Mononuclear cell (primary cell): Measurements from ENCODE around the gene RAD51B. TPM values are rescaled to one million over a fixed set of nuclear protein-coding genes. Genes with fewer than 3 reads are reported as not detected.

Experiments used
- H3K27me3 ChIP-seq: 2 replicates; pipeline ENCODE4 v1.6.0; 2011; ENCODE audit warnings: low read length, control low read depth; ENCODE audit not compliant: insufficient read depth
- H3K4me1 ChIP-seq: 2 replicates; pipeline ENCODE4 v1.5.1; 2011; ENCODE audit warnings: mild to moderate bottlenecking, low read length, control low read depth; ENCODE audit not compliant: insufficient read depth
- H3K4me3 ChIP-seq: 2 replicates; pipeline ENCODE4 v1.5.1; 2011; ENCODE audit warnings: mild to moderate bottlenecking, low read length, moderate library complexity
- H3K9me3 ChIP-seq: 2 replicates; pipeline ENCODE4 v1.5.1; 2011; ENCODE audit warnings: low read depth, mild to moderate bottlenecking, control low read depth, low read length
- total RNA-seq: library from RNA; depleted of rRNA; stranded (reverse); fragments of >200 nt; gene quantifications from one replicate; pipeline ENCODE4 v1.2.3, GENCODE V29; 2012

The RAD51B gene
- total RNA-seq, 1 donor, result 21.4 TPM

GRCh38 chr14:68610251-68610793, 790.7 kb downstream of the RAD51B start:
- Histone ChIP-seq H3K4me3 (no peak overlapping the region), H3K9me3 (peaks cover 11% of the 10 kb centered on the region), H3K4me1 (peaks cover 38% of the 10 kb centered on the region), H3K27me3 (no peaks in the 10 kb centered on the region)

- Histone ChIP-seq H3K27me3 (no peaks in the 10 kb centered on the region), H3K4me1 (peaks cover 35% of the 10 kb centered on the region), H3K9me3 (peaks cover 23% of the 10 kb centered on the region), H3K4me3 (no peak overlapping the region)
Observed at GRCh38 chr14:68611599-68611998, 792.0 kb downstream of the RAD51B start.

GRCh38 chr14:68612049-68612448, 792.5 kb downstream of the RAD51B start:
- Histone ChIP-seq H3K27me3 (no peaks in the 10 kb centered on the region), H3K4me3 (no peak overlapping the region), H3K9me3 (peaks cover 27% of the 10 kb centered on the region), H3K4me1 (peaks cover 31% of the 10 kb centered on the region)

DNA sequence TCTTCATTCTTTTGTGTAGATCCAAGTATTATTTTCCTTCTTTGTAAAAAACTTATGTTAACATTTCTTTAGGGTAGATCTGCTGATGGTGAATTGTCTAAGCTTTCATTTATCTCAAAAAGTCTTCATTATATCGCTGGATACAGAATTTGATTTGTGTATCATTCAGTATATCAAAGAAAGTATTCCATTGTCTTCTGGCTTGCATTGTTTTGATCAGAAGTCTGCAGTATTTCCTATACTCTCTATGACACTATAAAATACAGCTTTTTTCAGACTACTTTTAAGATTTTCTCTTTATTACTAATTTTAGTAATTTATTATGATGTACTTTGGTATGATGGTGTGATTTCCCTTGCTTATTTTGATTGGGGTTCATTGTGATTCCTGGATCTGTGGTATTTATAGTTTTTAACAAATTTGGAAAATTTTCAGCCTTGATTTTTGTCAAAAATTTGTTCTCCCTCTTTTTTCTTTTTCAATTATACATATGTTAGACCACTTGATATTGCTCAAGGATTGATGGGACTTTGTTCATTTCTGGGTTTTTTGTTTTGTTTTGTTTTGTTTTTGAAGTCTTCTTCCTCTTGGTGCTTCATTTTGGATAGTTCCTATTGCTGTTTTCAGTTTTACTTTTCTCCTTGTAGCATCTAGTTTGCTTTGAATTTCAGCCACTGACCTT, 796.8 kb downstream of the RAD51B start:
- H3K4me1 ChIP-seq, result peaks cover 4% of the 10 kb centered on the region
- peaks cover 40% of the 10 kb centered on the region for H3K9me3 ChIP-seq
- no peak overlapping the region for H3K4me3 ChIP-seq
- H3K27me3 ChIP-seq, result no peaks in the 10 kb centered on the region

DNA sequence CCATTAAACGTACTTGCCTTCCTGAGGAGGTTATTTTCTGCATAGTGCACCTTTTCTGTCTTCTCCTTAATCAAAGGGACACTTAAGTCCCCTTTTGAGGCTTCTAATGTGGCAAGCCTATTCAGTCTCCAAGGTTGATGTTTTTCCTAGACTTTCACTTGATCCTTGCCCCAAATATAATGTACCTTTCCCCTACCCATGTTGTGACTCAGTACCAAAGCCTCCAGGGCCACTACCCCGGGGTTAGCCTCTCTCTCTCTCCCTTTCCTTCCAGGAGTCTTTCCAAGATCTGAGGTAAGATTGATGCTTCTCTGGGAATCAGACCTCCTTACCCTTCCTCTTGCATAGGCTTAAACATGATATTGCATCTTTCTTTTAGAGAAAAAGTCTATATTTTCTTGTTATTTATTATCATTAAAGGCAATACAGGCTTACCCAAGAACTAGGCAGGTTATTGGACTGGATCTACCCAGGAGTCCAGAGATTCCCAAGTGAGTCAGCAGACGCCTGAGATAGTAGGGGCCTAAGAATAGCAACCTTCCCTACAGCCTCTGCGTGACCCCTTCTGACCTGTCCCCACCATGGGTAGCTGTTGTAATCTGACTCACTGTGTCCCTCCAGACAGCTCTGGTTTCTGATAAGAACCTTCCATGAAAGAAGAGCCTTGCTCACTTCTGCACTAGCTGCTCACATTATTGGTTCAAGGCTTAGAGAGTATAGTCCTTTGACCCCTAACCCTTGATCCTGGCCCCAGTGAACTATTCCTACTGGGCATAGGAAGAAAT, 800.4 kb downstream of the RAD51B start:
- peaks cover 31% of the 10 kb centered on the region for H3K9me3 ChIP-seq
- H3K4me3 ChIP-seq, result no peak overlapping the region
- H3K27me3 ChIP-seq, result no peaks in the 10 kb centered on the region
- H3K4me1 ChIP-seq, result peaks cover 9% of the 10 kb centered on the region

DNA sequence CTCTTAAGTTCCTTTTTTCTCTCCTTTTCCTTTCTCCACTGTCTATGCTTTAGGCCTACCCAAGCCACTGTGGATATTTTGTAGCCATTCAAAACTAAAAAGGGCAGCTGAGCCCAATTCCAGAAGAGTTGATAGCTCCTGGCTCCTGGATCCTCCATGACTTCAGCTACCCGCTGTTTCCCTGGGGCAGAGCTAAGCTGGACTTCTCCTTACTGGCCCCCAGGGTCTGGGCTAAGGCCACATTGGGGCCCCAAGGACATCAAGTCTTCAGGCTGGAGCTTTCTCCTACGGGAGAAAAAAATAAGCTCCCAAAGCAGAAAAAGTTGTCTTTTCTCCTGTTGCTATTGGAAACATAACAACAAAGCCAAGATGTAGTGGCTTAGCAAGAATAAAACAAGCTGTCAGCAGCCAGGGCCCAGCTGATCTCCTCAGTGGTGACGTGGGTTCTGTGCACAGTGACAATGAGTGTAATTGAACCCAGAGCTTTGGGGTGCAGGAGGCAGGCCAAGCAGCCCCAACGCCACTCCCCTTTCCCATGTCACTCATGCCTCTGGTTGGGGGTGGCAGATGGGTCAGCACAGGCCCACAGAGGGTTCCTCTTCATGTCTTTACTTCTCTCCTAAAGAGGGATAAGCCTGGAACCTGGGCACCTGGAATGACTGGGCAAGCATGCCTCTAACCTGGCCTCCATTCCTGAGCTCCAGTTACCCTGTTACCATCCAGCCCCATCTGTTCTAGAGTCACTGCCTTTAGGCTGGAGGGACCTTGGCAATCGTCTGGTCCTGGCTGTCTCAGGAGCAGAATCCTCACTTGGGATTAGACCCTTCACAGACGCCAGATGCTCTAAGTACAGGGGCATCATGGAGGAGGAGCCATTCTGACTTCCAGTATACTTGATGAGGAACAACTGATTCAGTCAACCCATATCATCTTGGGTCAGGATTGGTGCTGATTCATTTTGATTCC, 802.1 kb downstream of the RAD51B start:
- no peaks in the 10 kb centered on the region for H3K27me3 ChIP-seq
- H3K4me3 ChIP-seq, result no peak overlapping the region
- peaks cover 17% of the 10 kb centered on the region for H3K9me3 ChIP-seq
- H3K4me1 ChIP-seq, result peaks cover 11% of the 10 kb centered on the region

DNA sequence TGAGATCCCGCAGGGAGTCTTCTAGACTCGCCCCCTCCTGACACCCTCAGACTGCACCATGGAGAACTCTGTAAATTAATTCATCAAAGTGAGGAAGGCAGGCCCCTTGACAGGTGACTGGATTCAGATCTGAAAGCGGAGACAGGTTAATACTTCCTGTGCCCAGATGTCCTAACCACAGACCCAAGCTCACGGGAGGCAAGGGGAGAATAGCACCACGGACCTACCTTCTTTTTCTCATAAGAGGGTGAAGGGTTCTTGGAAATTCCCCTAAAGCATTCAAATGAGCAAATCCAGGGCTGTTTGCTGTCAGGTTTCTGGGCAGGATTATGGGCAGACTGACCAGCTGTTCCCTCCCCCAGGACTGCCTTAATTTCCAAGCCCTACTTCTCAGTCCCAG, 803.3 kb downstream of the RAD51B start:
- H3K9me3 ChIP-seq, result peaks cover 5% of the 10 kb centered on the region
- H3K27me3 ChIP-seq, result no peaks in the 10 kb centered on the region
- no peak overlapping the region for H3K4me3 ChIP-seq
- H3K4me1 ChIP-seq, result peaks cover 16% of the 10 kb centered on the region

- peaks cover 21% of the 10 kb centered on the region for H3K4me1 ChIP-seq
- H3K4me3 ChIP-seq, result no peak overlapping the region
- H3K27me3 ChIP-seq, result no peaks in the 10 kb centered on the region
- H3K9me3 ChIP-seq, result peaks cover under 1% of the 10 kb centered on the region
Observed at GRCh38 chr14:68623307-68623706, 803.7 kb downstream of the RAD51B start.

DNA sequence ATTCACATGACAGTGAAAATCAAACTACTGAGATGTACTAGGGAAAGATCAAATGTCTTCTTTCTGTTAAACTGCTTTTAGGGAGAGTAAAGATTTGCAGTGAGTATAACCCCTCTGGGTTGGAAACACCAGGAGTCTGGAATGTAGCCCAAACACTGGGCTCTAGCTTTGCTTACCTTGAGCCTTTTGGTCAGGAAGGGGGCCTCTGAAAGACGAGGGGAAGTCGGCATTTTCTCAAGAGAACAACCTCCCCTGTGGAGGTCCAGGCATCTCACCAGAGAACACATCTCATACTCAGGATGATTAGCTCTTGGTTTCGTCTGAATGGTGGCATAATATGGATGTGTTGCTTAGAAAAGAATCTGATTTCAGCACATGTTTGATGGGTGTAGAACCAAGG, 804.2 kb downstream of the RAD51B start:
- peaks cover 26% of the 10 kb centered on the region for H3K4me1 ChIP-seq
- no peak overlapping the region for H3K4me3 ChIP-seq
- H3K9me3 ChIP-seq, result no peaks in the 10 kb centered on the region
- no peaks in the 10 kb centered on the region for H3K27me3 ChIP-seq

GRCh38 chr14:68624541-68625220, 805.1 kb downstream of the RAD51B start:
- no peaks in the 10 kb centered on the region for H3K27me3 ChIP-seq
- peaks cover 30% of the 10 kb centered on the region for H3K4me1 ChIP-seq
- H3K4me3 ChIP-seq, result no peak overlapping the region
- no peaks in the 10 kb centered on the region for H3K9me3 ChIP-seq

- Histone ChIP-seq H3K27me3 (no peaks in the 10 kb centered on the region), H3K4me1 (peaks cover 30% of the 10 kb centered on the region), H3K4me3 (no peak overlapping the region), H3K9me3 (no peaks in the 10 kb centered on the region)
Observed at GRCh38 chr14:68625366-68626090, 805.9 kb downstream of the RAD51B start.

DNA sequence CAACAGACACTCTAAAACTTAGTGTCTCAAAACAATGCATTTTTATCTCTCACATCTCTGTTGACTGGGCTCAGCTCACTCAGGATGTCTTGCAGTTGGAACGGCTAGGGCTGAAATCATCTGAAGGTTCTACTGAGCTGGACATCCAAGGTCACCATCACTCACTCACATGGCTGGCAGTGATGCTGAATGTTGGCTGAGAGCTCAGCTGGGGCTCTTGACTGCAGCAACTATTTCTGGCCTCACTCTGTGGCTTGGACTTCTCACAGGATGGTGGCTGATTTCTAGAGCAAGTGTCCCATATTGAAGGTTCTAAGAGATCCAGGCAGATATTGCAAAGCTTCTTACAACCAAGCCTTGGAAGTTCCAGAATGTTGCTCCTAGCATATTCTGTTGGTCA, 806.8 kb downstream of the RAD51B start:
- peaks cover 30% of the 10 kb centered on the region for H3K4me1 ChIP-seq
- no peaks in the 10 kb centered on the region for H3K9me3 ChIP-seq
- H3K4me3 ChIP-seq, result no peak overlapping the region
- H3K27me3 ChIP-seq, result no peaks in the 10 kb centered on the region

DNA sequence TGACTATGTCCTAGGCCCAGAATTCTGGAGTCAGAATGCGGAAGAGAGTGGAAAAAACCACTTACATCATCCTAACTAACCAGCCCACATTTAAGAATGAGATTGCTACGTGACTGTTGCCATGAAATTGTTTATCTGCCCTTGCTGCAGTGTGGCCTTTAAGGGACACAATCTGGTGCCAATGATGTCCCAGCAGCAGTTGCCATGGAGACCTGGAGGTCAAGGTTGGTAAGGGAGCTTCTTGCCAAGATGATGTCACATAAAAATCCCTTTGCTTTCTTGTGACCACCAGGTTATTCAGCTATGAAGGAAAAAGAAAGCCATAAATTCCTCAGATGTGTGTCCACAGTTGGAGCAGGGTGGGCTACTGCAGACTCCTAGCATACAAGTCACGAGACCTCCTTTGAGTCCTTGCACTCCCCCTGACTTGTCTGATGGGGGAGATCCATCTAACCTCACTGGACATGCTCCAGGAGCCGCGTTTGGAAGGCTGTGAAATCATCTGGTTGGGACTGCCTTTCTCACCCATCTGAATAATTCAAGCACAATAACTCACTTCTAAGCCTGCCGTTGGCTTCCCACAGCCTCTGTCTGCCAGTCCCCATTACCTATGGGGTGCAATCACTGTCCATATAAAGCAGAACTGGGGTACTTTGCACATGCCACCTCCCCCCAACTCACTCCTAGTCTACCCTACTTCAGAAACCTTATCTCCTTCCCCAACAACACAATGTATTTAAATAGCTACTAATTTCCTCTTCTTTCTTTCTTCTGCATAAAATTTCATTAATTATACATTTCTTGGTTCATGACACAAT, 807.7 kb downstream of the RAD51B start:
- Histone ChIP-seq H3K9me3 (no peaks in the 10 kb centered on the region), H3K4me1 (peaks cover 30% of the 10 kb centered on the region), H3K4me3 (no peak overlapping the region), H3K27me3 (no peaks in the 10 kb centered on the region)
